Neural cell (in vitro differentiated cells): Measurements from ENCODE around the gene RMC1. TPM values are rescaled to one million over a fixed set of nuclear protein-coding genes. Genes with fewer than 3 reads are reported as not detected.

ENCODE experiments used
- H2AFZ ChIP-seq: fragments of 200-600, 300-800 bp; sonication (generic), shearing (Covaris generic); 2 replicates; pipeline ENCODE4 v1.6.0; 2014; ENCODE audit warnings: low read depth, mild to moderate bottlenecking, antibody characterized with exemption, low read length, moderate library complexity
- H3F3A ChIP-seq: fragments of 200-600 bp; shearing (Covaris generic); 2 replicates; pipeline ENCODE4 v1.6.1; 2016; ENCODE audit warnings: mild to moderate bottlenecking, moderate library complexity, mixed read lengths, antibody characterized with exemption, low read length; ENCODE audit not compliant: insufficient read depth, poor library complexity, severe bottlenecking
- H3K27ac ChIP-seq: fragments of 200-600, 300-800 bp; sonication (generic), shearing (Covaris generic); 2 replicates; pipeline ENCODE4 v1.5.1; 2014; ENCODE audit warnings: mild to moderate bottlenecking, low read length, moderate library complexity
- H3K27me3 ChIP-seq: fragments of 300-800, 200-600 bp; sonication (generic), shearing (Covaris generic); 2 replicates; pipeline ENCODE4 v1.6.0; 2014; ENCODE audit warnings: mild to moderate bottlenecking, low read depth, low read length, moderate library complexity; ENCODE audit not compliant: insufficient read depth
- H3K36me3 ChIP-seq: fragments of 300-800, 200-600 bp; sonication (generic), shearing (Covaris generic); 2 replicates; pipeline ENCODE4 v1.5.1; 2014; ENCODE audit warnings: mild to moderate bottlenecking, antibody characterized with exemption, low read length, moderate library complexity; ENCODE audit not compliant: insufficient read depth
- H3K4me2 ChIP-seq: fragments of 300-800, 200-600 bp; sonication (generic), shearing (Covaris generic); 2 replicates; pipeline ENCODE4 v1.6.0; 2014; ENCODE audit warnings: mild to moderate bottlenecking, low read length
- H3K4me3 ChIP-seq: fragments of 300-800, 200-600 bp; sonication (generic), shearing (Covaris generic); 2 replicates; pipeline ENCODE4 v1.5.1; 2014; ENCODE audit warnings: mild to moderate bottlenecking, low read length, moderate library complexity
- H3K79me2 ChIP-seq: fragments of 200-600 bp; shearing (Covaris generic); replicated peaks from 2 replicates; pipeline ENCODE4 v1.6.0; 2014; ENCODE audit warnings: mild to moderate bottlenecking, low read length, moderate library complexity; ENCODE audit not compliant: insufficient read depth
- H3K9ac ChIP-seq: fragments of 300-800, 200-600 bp; sonication (generic), shearing (Covaris generic); 2 replicates; pipeline ENCODE4 v1.6.1; 2016; ENCODE audit warnings: mild to moderate bottlenecking, low read length, mixed read lengths
- H3K9me2 ChIP-seq: fragments of 200-600 bp; shearing (Covaris generic); 2 replicates; pipeline ENCODE4 v1.6.1; 2016; ENCODE audit warnings: mild to moderate bottlenecking, low read length, mixed read lengths; ENCODE audit not compliant: insufficient read depth
- H3K9me3 ChIP-seq: fragments of 200-600, 300-800 bp; sonication (generic), shearing (Covaris generic); 2 replicates; pipeline ENCODE4 v1.6.1; 2016; ENCODE audit warnings: mild to moderate bottlenecking, mixed run types, low read length, moderate library complexity, mixed read lengths
- H4K20me1 ChIP-seq: fragments of 200-600 bp; shearing (Covaris generic); 2 replicates; pipeline ENCODE4 v1.6.1; 2016; ENCODE audit warnings: mild to moderate bottlenecking, mixed run types; ENCODE audit not compliant: insufficient read depth
- EP300 ChIP-seq: fragments of 450-650 bp; conservative IDR thresholded peaks from 2 replicates; pipeline ENCODE4 v1.6.1; 2014; ENCODE audit warnings: antibody characterized with exemption, mild to moderate bottlenecking, moderate library complexity; ENCODE audit not compliant: poor library complexity, severe bottlenecking
- EZH2 ChIP-seq: fragments of 200-600, 300-800 bp; shearing (Covaris generic), sonication (generic); IDR thresholded peaks from 2 replicates; pipeline ENCODE4 v1.6.1; 2014; ENCODE audit warnings: antibody characterized with exemption, low read length, borderline replicate concordance, mild to moderate bottlenecking; ENCODE audit not compliant: insufficient read depth, poor library complexity, severe bottlenecking
- MXI1 ChIP-seq: fragments of 450-650 bp; conservative IDR thresholded peaks from 2 replicates; pipeline ENCODE4 v1.6.1; 2014; ENCODE audit warnings: antibody characterized with exemption, mild to moderate bottlenecking; ENCODE audit not compliant: poor library complexity, severe bottlenecking
- POLR2AphosphoS5 ChIP-seq: IDR thresholded peaks from 2 replicates; pipeline ENCODE4 v1.6.1; 2012
- RAD21 ChIP-seq: fragments of 450-650 bp; conservative IDR thresholded peaks from 2 replicates; pipeline ENCODE4 v1.6.1; 2014; ENCODE audit warnings: antibody characterized with exemption, mild to moderate bottlenecking, moderate library complexity
- REST ChIP-seq: IDR thresholded peaks from 2 replicates; pipeline ENCODE4 v1.6.1; 2012; ENCODE audit warnings: borderline replicate concordance
- SMC3 ChIP-seq: fragments of 450-650 bp; conservative IDR thresholded peaks from 2 replicates; pipeline ENCODE4 v1.6.1; 2014; ENCODE audit warnings: antibody characterized with exemption, mild to moderate bottlenecking, moderate library complexity; ENCODE audit not compliant: poor library complexity
- TAF1 ChIP-seq: IDR thresholded peaks from 2 replicates; pipeline ENCODE4 v1.6.1; 2012; ENCODE audit warnings: low read depth
- polyA plus RNA-seq: library from polyadenylated mRNA; depleted of rRNA; stranded (reverse); fragments of >200 nt; gene quantifications from 2 replicates; pipeline ENCODE4 v1.2.3, GENCODE V29; 2014
- TF ChIP-seq, protein P1 (sequence below): fragments of 450-650 bp; IDR thresholded peaks from 2 replicates; pipeline ENCODE4 v1.5.1; 2014; ENCODE audit warnings: antibody characterized with exemption, mild to moderate bottlenecking, moderate library complexity; ENCODE audit not compliant: poor library complexity, severe bottlenecking

RMC1 gene
- polyA plus RNA-seq, 1 donor from 2014 or later: 42.2 TPM

DNA sequence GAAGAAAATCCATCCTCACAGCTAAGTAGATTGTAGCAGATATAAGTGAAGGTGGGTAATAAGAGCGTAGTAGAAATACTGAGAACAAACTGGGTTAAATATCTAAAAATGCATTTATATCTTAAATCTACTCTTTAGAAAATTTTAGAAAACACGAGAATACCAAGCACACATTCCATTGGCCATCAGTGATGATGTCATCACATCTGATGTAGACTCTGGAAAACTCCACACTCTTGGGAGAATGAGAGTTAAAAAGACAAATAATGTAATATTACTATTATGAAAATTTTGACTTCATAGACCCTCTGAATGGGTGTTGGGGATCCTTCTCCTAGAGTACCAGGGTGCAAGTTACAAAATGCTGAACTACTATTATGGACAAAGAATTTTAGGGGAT lies 46.5 kb upstream of the RMC1 start:
- H3K79me2 ChIP-seq: peaks cover 71% of the 10 kb centered on the region
- no peak overlapping the region for H3K9ac ChIP-seq
- H3K9me2 ChIP-seq: no peaks in the 10 kb centered on the region
- no peaks in the 10 kb centered on the region for H3K36me3 ChIP-seq
- no peak overlapping the region for H3K27ac ChIP-seq
- no peaks in the 10 kb centered on the region for H4K20me1 ChIP-seq
- no peaks in the 10 kb centered on the region for H3K27me3 ChIP-seq
- H3K4me3 ChIP-seq: no peak overlapping the region
- no peaks in the 10 kb centered on the region for H3F3A ChIP-seq
- H2AFZ ChIP-seq: no peak overlapping the region
- H3K4me2 ChIP-seq: no peak overlapping the region
- no peaks in the 10 kb centered on the region for H3K9me3 ChIP-seq
- TF ChIP-seq MXI1 (no peak), RAD21 (no peak), EZH2 (no peak), EP300 (no peak), TAF1 (no peak), REST (no peak), POLR2AphosphoS5 (no peak), SMC3 (no peak)
- TF ChIP-seq, protein P1, sequence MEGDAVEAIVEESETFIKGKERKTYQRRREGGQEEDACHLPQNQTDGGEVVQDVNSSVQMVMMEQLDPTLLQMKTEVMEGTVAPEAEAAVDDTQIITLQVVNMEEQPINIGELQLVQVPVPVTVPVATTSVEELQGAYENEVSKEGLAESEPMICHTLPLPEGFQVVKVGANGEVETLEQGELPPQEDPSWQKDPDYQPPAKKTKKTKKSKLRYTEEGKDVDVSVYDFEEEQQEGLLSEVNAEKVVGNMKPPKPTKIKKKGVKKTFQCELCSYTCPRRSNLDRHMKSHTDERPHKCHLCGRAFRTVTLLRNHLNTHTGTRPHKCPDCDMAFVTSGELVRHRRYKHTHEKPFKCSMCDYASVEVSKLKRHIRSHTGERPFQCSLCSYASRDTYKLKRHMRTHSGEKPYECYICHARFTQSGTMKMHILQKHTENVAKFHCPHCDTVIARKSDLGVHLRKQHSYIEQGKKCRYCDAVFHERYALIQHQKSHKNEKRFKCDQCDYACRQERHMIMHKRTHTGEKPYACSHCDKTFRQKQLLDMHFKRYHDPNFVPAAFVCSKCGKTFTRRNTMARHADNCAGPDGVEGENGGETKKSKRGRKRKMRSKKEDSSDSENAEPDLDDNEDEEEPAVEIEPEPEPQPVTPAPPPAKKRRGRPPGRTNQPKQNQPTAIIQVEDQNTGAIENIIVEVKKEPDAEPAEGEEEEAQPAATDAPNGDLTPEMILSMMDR: no peak

GRCh38 chr18:23458830-23459529 lies 44.3 kb upstream of the RMC1 start:
- no peak overlapping the region for H3K4me3 ChIP-seq
- H3K9me2 ChIP-seq: no peaks in the 10 kb centered on the region
- H3K9me3 ChIP-seq: no peaks in the 10 kb centered on the region
- H3K36me3 ChIP-seq: peaks cover 3% of the 10 kb centered on the region
- H3F3A ChIP-seq: no peaks in the 10 kb centered on the region
- no peaks in the 10 kb centered on the region for H3K27me3 ChIP-seq
- no peak overlapping the region for H3K27ac ChIP-seq
- TF ChIP-seq POLR2AphosphoS5: no peak
- TF ChIP-seq, protein P1: no peak
- no peak for TF ChIP-seq REST
- TF ChIP-seq SMC3: no peak
- TF ChIP-seq RAD21: no peak
- TF ChIP-seq TAF1: no peak
- no peak for TF ChIP-seq EP300
- no peak for TF ChIP-seq MXI1
- no peak for TF ChIP-seq EZH2
- no peaks in the 10 kb centered on the region for H4K20me1 ChIP-seq
- H3K9ac ChIP-seq: no peak overlapping the region
- H3K4me2 ChIP-seq: no peak overlapping the region
- H3K79me2 ChIP-seq: peaks cover 62% of the 10 kb centered on the region
- H2AFZ ChIP-seq: no peak overlapping the region
